Colonic mucosa (tissue), 4 donors: ENCODE data around the gene S100B. TPM values are rescaled to one million over a fixed set of nuclear protein-coding genes. Genes with fewer than 3 reads are reported as not detected.

Experiments
- DNase-seq: peaks from one replicate; pipeline ENCODE4 v3.0.0-alpha.2; 2020
- H3K27ac ChIP-seq: fragments of 200-600 bp; one replicate; pipeline ENCODE4 v1.8.0; 2021
- H3K27me3 ChIP-seq: fragments of 200-600 bp; one replicate; pipeline ENCODE4 v1.8.0; 2021
- H3K36me3 ChIP-seq: fragments of 200-600 bp; one replicate; pipeline ENCODE4 v1.8.0; 2021
- H3K4me1 ChIP-seq: fragments of 200-600 bp; one replicate; pipeline ENCODE4 v1.8.0; 2021; ENCODE audit warnings: mild to moderate bottlenecking
- H3K4me3 ChIP-seq: fragments of 200-600 bp; one replicate; pipeline ENCODE4 v1.8.0; 2021
- H3K9ac ChIP-seq, 2 donors: one replicate each; pipeline ENCODE4 v1.7.0; 2013; ENCODE audit warnings: control low read depth in 2 of 2, low read depth in 2 of 2, low read length in 2 of 2
- H3K9me3 ChIP-seq: fragments of 200-600 bp; one replicate; pipeline ENCODE4 v1.8.0; 2021
- intact Hi-C: fragments of 100-400 bp; cut with DNase I; formaldehyde crosslinking; loops from one replicate; pipeline ENCODE4 v1.14.1; 2022
- total RNA-seq, 2 donors: library from RNA; stranded (reverse); fragmentation: NEBNext Ultra II Directional in 1 of 2; extraction: Animal tissue kit (Norgen Biotek cat#: 25700) in 1 of 2; gene quantifications; one replicate each; pipeline ENCODE4 v1.2.1, GENCODE V29; 2021
- TF ChIP-seq, protein P1 (sequence below): fragments of 200-600 bp; IDR thresholded peaks from one replicate; pipeline ENCODE4 v1.8.0; 2022; ENCODE audit warnings: antibody characterized with exemption, mild to moderate bottlenecking
- donor health status: healthy.
- donor health status: DM: no; HTN: no; CAD: no.
- donor health status: DM: no; HTN: no; CAD: no.

S100B gene
- total RNA-seq, 2 donors from 2014 or later: 3.3 to 8.2 TPM

DNA sequence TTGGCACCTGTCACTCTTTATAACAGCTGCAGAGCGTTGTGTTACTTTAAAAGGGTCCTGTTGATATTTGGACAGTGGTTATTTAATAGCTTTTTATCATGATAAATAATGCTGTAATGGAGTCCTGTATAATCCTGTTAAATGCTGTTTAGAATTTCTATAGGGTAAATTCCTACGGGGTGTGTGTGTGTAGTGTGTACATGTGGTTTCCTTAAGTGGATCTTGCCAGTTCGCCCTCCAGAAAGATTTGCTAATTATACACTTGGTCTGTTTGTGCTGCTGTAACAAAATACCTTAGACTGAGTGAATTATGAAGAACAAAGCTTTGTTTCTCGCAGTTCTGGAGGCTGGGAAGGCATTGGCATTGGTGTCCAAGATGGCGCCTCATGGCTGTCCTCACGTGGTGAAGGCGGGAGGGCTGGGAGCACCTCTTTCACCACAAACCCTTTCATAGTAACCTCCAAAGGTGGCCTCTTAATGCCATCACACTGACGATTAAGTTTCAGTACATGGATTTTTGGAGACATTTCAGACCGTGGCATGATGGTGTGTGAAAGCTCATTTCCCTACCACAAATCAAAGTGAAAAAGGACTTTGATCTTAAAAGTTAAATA is 41.8 kb upstream of the S100B start:
- no peak for DNase-seq
- Histone ChIP-seq H3K27me3 (no peaks in the 10 kb centered on the region), H3K27ac (no peak overlapping the region), H3K36me3 (peaks cover 12% of the 10 kb centered on the region), H3K4me3 (no peak overlapping the region), H3K9ac (no peak overlapping the region), H3K9me3 (no peaks in the 10 kb centered on the region), H3K4me1 (no peaks in the 10 kb centered on the region)
- intact Hi-C loops: no loop called here
- TF ChIP-seq, protein P1, sequence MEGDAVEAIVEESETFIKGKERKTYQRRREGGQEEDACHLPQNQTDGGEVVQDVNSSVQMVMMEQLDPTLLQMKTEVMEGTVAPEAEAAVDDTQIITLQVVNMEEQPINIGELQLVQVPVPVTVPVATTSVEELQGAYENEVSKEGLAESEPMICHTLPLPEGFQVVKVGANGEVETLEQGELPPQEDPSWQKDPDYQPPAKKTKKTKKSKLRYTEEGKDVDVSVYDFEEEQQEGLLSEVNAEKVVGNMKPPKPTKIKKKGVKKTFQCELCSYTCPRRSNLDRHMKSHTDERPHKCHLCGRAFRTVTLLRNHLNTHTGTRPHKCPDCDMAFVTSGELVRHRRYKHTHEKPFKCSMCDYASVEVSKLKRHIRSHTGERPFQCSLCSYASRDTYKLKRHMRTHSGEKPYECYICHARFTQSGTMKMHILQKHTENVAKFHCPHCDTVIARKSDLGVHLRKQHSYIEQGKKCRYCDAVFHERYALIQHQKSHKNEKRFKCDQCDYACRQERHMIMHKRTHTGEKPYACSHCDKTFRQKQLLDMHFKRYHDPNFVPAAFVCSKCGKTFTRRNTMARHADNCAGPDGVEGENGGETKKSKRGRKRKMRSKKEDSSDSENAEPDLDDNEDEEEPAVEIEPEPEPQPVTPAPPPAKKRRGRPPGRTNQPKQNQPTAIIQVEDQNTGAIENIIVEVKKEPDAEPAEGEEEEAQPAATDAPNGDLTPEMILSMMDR: no peak

DNA sequence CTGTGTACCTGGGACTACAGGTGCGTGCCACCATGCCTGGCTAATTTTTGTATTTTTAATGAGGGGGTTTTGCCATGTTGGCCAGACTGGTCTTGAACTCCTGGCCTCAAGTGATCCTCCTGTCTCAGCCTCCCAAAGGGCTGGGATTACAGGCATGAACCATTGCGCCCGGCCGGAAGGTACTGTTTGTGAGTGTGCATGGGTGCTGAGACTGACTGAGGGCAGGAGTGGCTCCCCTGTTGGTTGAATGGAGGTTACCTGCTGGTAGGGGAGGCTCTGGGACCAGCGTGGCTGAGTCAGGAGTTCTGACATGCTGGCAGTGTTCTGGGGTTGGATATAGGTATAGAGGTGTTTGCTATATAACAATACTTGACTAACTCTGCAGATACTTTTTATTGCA is 41.0 kb upstream of the S100B start:
- TF ChIP-seq, protein P1: no peak
- H3K9me3 ChIP-seq: no peaks in the 10 kb centered on the region
- DNase-seq: no peak
- H3K27me3 ChIP-seq: no peaks in the 10 kb centered on the region
- intact Hi-C loops: no loop called here
- H3K27ac ChIP-seq: no peak overlapping the region
- no peaks in the 10 kb centered on the region for H3K4me1 ChIP-seq
- no peak overlapping the region for H3K9ac ChIP-seq
- H3K4me3 ChIP-seq: no peak overlapping the region
- peaks cover 12% of the 10 kb centered on the region for H3K36me3 ChIP-seq

DNA sequence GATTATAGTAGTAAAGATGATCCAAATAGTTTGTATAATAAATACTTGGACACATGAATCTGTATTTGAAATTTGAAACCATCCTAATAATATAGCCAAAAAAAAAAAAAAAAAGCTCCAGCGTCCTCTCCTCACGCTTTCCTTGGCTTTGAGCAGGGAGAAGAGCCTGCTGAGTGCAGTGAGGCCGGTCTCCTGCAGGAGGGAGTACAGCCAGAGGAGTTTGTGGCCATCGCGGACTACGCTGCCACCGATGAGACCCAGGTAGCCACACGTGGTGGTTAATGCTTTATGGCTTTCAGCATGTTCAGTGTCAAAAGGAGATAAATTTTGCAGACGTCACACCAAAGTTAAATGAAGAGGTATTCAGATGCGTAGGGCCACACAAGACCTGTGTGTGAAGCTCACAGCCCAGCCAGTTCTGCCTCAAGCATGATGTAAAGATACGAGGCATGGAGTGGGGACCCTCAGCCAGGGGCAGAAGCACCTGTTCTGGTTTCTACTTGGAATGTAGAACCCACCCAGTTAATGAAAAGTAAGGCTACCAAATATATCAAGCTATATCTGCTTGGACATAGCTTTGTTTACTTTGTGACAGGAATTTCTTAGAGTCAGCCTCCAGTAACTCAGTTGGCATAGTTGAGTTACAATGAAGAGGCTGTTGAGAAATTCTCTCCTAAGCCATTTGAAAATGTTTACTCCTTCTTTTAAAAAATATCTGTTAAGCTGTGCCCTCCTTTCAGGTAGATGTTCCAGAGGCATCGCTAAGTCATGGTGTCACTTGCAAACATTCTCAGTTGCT is 38.7 kb upstream of the S100B start:
- TF ChIP-seq, protein P1: no peak
- no peak overlapping the region for H3K4me3 ChIP-seq
- H3K27me3 ChIP-seq: no peaks in the 10 kb centered on the region
- no peaks in the 10 kb centered on the region for H3K4me1 ChIP-seq
- no peaks in the 10 kb centered on the region for H3K9me3 ChIP-seq
- no peak for DNase-seq
- H3K36me3 ChIP-seq: peaks cover 7% of the 10 kb centered on the region
- H3K27ac ChIP-seq: no peak overlapping the region
- no peak overlapping the region for H3K9ac ChIP-seq
- intact Hi-C loops: no loop called here

DNA sequence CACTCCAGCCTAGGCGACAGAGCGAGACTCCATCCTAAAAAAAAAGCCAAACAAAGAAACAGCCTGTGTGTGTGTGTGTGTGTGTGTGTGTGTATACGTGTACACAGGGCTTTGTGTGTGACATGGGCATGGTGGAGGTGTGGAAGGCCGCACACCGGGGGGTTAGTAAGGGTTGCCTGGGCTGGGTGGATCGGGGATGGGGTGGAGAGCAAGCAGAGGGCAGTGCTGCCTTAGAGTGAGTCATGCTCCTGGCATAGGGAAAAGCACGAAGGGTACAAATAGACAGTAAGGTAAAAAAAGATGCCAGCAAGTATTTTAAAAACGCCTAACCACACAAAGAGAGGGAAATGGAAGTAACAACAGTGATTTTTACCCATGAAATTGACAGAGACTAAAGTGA is 36.8 kb upstream of the S100B start:
- H3K27ac ChIP-seq: no peak overlapping the region
- no peak overlapping the region for H3K9ac ChIP-seq
- no peaks in the 10 kb centered on the region for H3K4me1 ChIP-seq
- TF ChIP-seq, protein P1: no peak
- H3K4me3 ChIP-seq: no peak overlapping the region
- H3K27me3 ChIP-seq: no peaks in the 10 kb centered on the region
- DNase-seq: no peak
- H3K36me3 ChIP-seq: peaks cover 3% of the 10 kb centered on the region
- no peaks in the 10 kb centered on the region for H3K9me3 ChIP-seq
- intact Hi-C loops: no loop called here

DNA sequence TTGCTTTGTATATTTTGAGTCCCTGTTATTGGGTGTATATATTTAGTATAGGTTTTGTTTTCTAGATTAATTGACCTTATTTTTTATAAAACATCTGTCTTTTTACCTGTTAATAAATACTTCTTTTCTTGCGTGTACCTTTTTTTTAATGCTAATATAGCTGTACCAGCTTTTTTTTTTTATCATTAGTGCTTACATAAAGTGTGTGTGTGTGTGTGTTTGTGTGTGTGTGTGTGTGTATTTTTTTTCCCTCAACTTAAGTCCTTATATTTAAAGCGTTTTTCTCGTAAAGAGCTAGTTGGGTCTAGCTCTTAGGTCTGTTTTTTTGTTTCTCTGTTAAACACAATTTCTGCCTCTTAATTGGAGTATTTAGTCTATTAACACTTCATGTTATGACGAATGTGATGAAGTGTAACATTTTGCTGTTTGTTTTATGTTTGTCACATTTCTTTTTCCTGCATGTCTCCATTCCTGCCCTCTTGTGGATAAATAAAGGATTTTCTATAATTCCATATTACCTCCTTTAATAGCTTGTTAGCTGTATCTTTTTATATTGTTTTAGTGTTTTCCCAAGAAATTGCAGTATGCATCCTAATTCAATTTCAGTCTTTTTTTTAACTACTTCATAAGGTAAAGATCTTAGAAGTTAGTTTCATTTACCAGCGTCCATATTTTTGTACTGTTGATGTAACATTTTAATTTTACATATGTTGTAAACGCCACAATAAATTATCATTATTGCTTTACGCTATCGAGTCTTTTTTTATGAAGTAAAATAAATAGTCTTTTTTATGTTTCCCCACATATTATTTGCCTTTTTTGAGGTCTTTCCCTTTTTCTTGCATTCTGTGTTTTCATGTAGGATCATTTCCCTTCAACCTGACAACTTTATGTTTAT is 34.9 kb upstream of the S100B start:
- Histone ChIP-seq H3K27me3 (no peaks in the 10 kb centered on the region), H3K4me3 (no peak overlapping the region), H3K36me3 (peaks cover 3% of the 10 kb centered on the region), H3K9me3 (no peaks in the 10 kb centered on the region), H3K9ac (no peak overlapping the region), H3K27ac (no peak overlapping the region), H3K4me1 (no peaks in the 10 kb centered on the region)
- TF ChIP-seq, protein P1: no peak
- no peak for DNase-seq
- intact Hi-C loops: no loop called here
